ENCODE data around the gene ANK2.

The ANK2 gene

GRCh38 chr4:113405874-113406722 lies 356.6 kb downstream of the ANK2 start:
- FAIRE-seq = no peak

GRCh38 chr4:113406723-113407016 lies 357.2 kb downstream of the ANK2 start:
- FAIRE-seq = no peak

- FAIRE-seq = no peak
Measured at GRCh38 chr4:113407409-113407808, 358.0 kb downstream of the ANK2 start.

- no peak for FAIRE-seq
Measured at GRCh38 chr4:113409181-113409580, 359.7 kb downstream of the ANK2 start.

- no peak for FAIRE-seq
Measured at GRCh38 chr4:113410686-113411085, 361.2 kb downstream of the ANK2 start.

- no peak for FAIRE-seq
Measured at GRCh38 chr4:113411496-113411938, 362.1 kb downstream of the ANK2 start.

GRCh38 chr4:113419631-113420030 lies 370.2 kb downstream of the ANK2 start:
- FAIRE-seq = no peak

- FAIRE-seq = no peak
Measured at GRCh38 chr4:113420938-113421337, 371.5 kb downstream of the ANK2 start.

GRCh38 chr4:113423631-113424030 lies 374.2 kb downstream of the ANK2 start:
- FAIRE-seq = no peak

- FAIRE-seq = no peak
Measured at GRCh38 chr4:113433116-113433515, 383.7 kb downstream of the ANK2 start.

Measured in A204.1 (cell line).